Stimulated activated memory B cell treated with anti-CD40 and anti-IgM and Interleukin-4, amounts not matched to agents 10 μg/mL and 1 μg/mL and 100 μg/mL, for 72 hours (primary cell): ENCODE data around the gene AKNA.

Experiments used
- ATAC-seq: fragments of 150-1000 bp; cut with Tn5 transposase; 2 replicates; pipeline ENCODE4 v1.10.0; 2021
- H3K27ac Mint-ChIP-seq: one replicate; pipeline ENCODE4 v1.8.0; 2022; ENCODE audit warnings: mild to moderate bottlenecking, mixed read lengths
- H3K27me3 Mint-ChIP-seq: one replicate; pipeline ENCODE4 v1.8.0; 2022; ENCODE audit warnings: mixed read lengths
- H3K36me3 Mint-ChIP-seq: one replicate; pipeline ENCODE4 v1.8.0; 2022; ENCODE audit warnings: mixed read lengths
- H3K4me1 Mint-ChIP-seq: one replicate; pipeline ENCODE4 v1.8.0; 2022; ENCODE audit warnings: mixed read lengths
- H3K4me3 Mint-ChIP-seq: one replicate; pipeline ENCODE4 v1.8.0; 2022; ENCODE audit warnings: mild to moderate bottlenecking, moderate library complexity, mixed read lengths
- H3K9me3 Mint-ChIP-seq: one replicate; pipeline ENCODE4 v1.8.0; 2022; ENCODE audit warnings: mixed read lengths

Gene AKNA

GRCh38 chr9:114284316-114285060 lies 103.3 kb downstream of the AKNA start:
- H3K36me3 Mint-ChIP-seq: no peaks in the 10 kb centered on the region
- H3K9me3 Mint-ChIP-seq: no peaks in the 10 kb centered on the region
- peaks cover 27% of the 10 kb centered on the region for H3K27me3 Mint-ChIP-seq
- no peak for ATAC-seq
- no peak overlapping the region for H3K27ac Mint-ChIP-seq
- H3K4me1 Mint-ChIP-seq: no peaks in the 10 kb centered on the region
- H3K4me3 Mint-ChIP-seq: no peak overlapping the region
